Hematopoietic multipotent progenitor cell treated with erythropoietin and hydrocortisone succinate and interleukin-3 and kit ligand, for 4 days (in vitro differentiated cells): ENCODE measurements around the gene NACA.
"Not testable (repeated sequence)": the region's sequence is repeated elsewhere in the genome, so short reads cannot be mapped to it uniquely, and the experiment has no call there.

Experiments used
- DNase-seq: peaks from one replicate; pipeline ENCODE4 v3.0.0-alpha.2; 2015

NACA gene

GRCh38 chr12:56724972-56725722 is at the start of gene NACA:
Gene NACA (minus strand): TSS chr12:56725299. CDS start chr12:56724521, 778 bp downstream.
- peak; percentile 100 for DNase-seq

GRCh38 chr12:56773113-56773512 is 48.0 kb upstream of the NACA start:
- no peak for DNase-seq

- no peak for DNase-seq
These were observed 47.5 kb upstream of the NACA start for GRCh38 chr12:56772625-56773024.

- no peak for DNase-seq
These were observed 44.8 kb upstream of the NACA start for GRCh38 chr12:56769868-56770267.

GRCh38 chr12:56768424-56768823 is 43.3 kb upstream of the NACA start:
- no peak for DNase-seq

- DNase-seq: no peak
These were observed 41.4 kb upstream of the NACA start for GRCh38 chr12:56766535-56766934.

- DNase-seq: no peak
These were observed 38.9 kb upstream of the NACA start for GRCh38 chr12:56763753-56764657.

- no peak for DNase-seq
These were observed 36.7 kb upstream of the NACA start for GRCh38 chr12:56761812-56762211.

- no peak for DNase-seq
These were observed 35.4 kb upstream of the NACA start for GRCh38 chr12:56760460-56760859.

GRCh38 chr12:56759263-56759908 is 34.3 kb upstream of the NACA start:
- no peak for DNase-seq

GRCh38 chr12:56758728-56759262 is 33.7 kb upstream of the NACA start:
- no peak for DNase-seq

- not testable (repeated sequence) for DNase-seq
These were observed 32.9 kb upstream of the NACA start for GRCh38 chr12:56757971-56758370.

GRCh38 chr12:56753566-56753965 is 28.5 kb upstream of the NACA start:
- DNase-seq: peak; percentile 91

- DNase-seq: peak; percentile 96
These were observed 26.9 kb upstream of the NACA start, which contains the start of gene PRIM1 for GRCh38 chr12:56751712-56752598. Gene PRIM1 (minus strand): TSS chr12:56752323. CDS start chr12:56752298, 25 bp downstream.

- not testable (repeated sequence) for DNase-seq
These were observed 25.5 kb upstream of the NACA start for GRCh38 chr12:56750596-56750995.

- no peak for DNase-seq
These were observed 24.8 kb upstream of the NACA start for GRCh38 chr12:56749853-56750252.

GRCh38 chr12:56749359-56749758 is 24.3 kb upstream of the NACA start:
- DNase-seq: peak; percentile 45

- DNase-seq: peak; percentile 34
These were observed 3.2 kb upstream of the NACA start for GRCh38 chr12:56728139-56728861.

- not testable (repeated sequence) for DNase-seq
These were observed 1.1 kb upstream of the NACA start for GRCh38 chr12:56726196-56726675.

GRCh38 chr12:56725723-56726102 is 614 bp upstream of the NACA start:
- no peak for DNase-seq

- DNase-seq: no peak
These were observed 463 bp downstream of the NACA start for GRCh38 chr12:56724701-56724971.
